Dendritic cell treated with granulocyte-macrophage colony-stimulating factor and Interleukin-4, amounts not matched to agents 40 ng/mL and 50 ng/mL, for 4 days (primary cell): Measurements from ENCODE around the gene LMTK2.

Source experiments
- H3K27ac Mint-ChIP-seq: one replicate; pipeline ENCODE4 v1.8.0; 2022; ENCODE audit warnings: mild to moderate bottlenecking, mixed read lengths
- H3K27me3 Mint-ChIP-seq: one replicate; pipeline ENCODE4 v1.8.0; 2022; ENCODE audit warnings: mild to moderate bottlenecking, mixed read lengths
- H3K36me3 Mint-ChIP-seq: one replicate; pipeline ENCODE4 v1.8.0; 2022; ENCODE audit warnings: low read depth, mixed read lengths
- H3K4me1 Mint-ChIP-seq: one replicate; pipeline ENCODE4 v1.8.0; 2022; ENCODE audit warnings: low read depth, mixed read lengths
- H3K4me3 Mint-ChIP-seq: one replicate; pipeline ENCODE4 v1.8.0; 2022; ENCODE audit warnings: mild to moderate bottlenecking, moderate library complexity, mixed read lengths
- H3K9me3 Mint-ChIP-seq: one replicate; pipeline ENCODE4 v1.8.0; 2022; ENCODE audit warnings: mixed read lengths
- intact Hi-C: fragments of 100-400 bp; cut with micrococcal nuclease; formaldehyde crosslinking; loops from one replicate; pipeline ENCODE4 v1.15.0; 2022

Gene LMTK2

GRCh38 chr7:98234429-98235147 lies 127.9 kb downstream of the LMTK2 start:
- Mint-ChIP-seq H3K4me3 (no peak overlapping the region), H3K27ac (no peak overlapping the region)
- intact Hi-C loops, result no loop called here

GRCh38 chr7:98235901-98236300 lies 129.2 kb downstream of the LMTK2 start:
- H3K27me3 Mint-ChIP-seq, result no peaks in the 10 kb centered on the region
- H3K9me3 Mint-ChIP-seq, result no peaks in the 10 kb centered on the region
- intact Hi-C loops, result no loop called here
- H3K4me3 Mint-ChIP-seq, result no peak overlapping the region
- H3K4me1 Mint-ChIP-seq, result no peaks in the 10 kb centered on the region
- no peak overlapping the region for H3K27ac Mint-ChIP-seq
- H3K36me3 Mint-ChIP-seq, result peaks cover 100% of the 10 kb centered on the region

More at GRCh38 chr7:98234429-98235147, 127.9 kb downstream of the LMTK2 start:
- Mint-ChIP-seq H3K36me3 (peaks cover 100% of the 10 kb centered on the region), H3K27me3 (no peaks in the 10 kb centered on the region), H3K9me3 (no peaks in the 10 kb centered on the region), H3K4me1 (no peaks in the 10 kb centered on the region)

- Mint-ChIP-seq H3K27me3 (no peaks in the 10 kb centered on the region), H3K36me3 (peaks cover 100% of the 10 kb centered on the region), H3K4me1 (no peaks in the 10 kb centered on the region), H3K9me3 (no peaks in the 10 kb centered on the region), H3K27ac (no peak overlapping the region), H3K4me3 (no peak overlapping the region)
- intact Hi-C loops, result no loop called here
Observed at GRCh38 chr7:98236355-98237185, 129.9 kb downstream of the LMTK2 start.

GRCh38 chr7:98238076-98238475 lies 131.4 kb downstream of the LMTK2 start:
- Mint-ChIP-seq H3K9me3 (no peaks in the 10 kb centered on the region), H3K4me3 (no peak overlapping the region), H3K4me1 (no peaks in the 10 kb centered on the region), H3K27me3 (no peaks in the 10 kb centered on the region), H3K36me3 (peaks cover 100% of the 10 kb centered on the region), H3K27ac (no peak overlapping the region)
- intact Hi-C loops, result no loop called here

- intact Hi-C loops, result no loop called here
- Mint-ChIP-seq H3K27me3 (no peaks in the 10 kb centered on the region), H3K9me3 (no peaks in the 10 kb centered on the region), H3K27ac (no peak overlapping the region), H3K36me3 (peaks cover 100% of the 10 kb centered on the region), H3K4me3 (no peak overlapping the region), H3K4me1 (no peaks in the 10 kb centered on the region)
Observed at GRCh38 chr7:98238976-98239375, 132.3 kb downstream of the LMTK2 start.

GRCh38 chr7:98240961-98241673 lies 134.5 kb downstream of the LMTK2 start:
- H3K4me3 Mint-ChIP-seq, result no peak overlapping the region
- no peaks in the 10 kb centered on the region for H3K9me3 Mint-ChIP-seq
- intact Hi-C loops, result no loop called here
- peaks cover 99% of the 10 kb centered on the region for H3K36me3 Mint-ChIP-seq
- no peaks in the 10 kb centered on the region for H3K27me3 Mint-ChIP-seq
- peaks cover 17% of the 10 kb centered on the region for H3K4me1 Mint-ChIP-seq
- no peak overlapping the region for H3K27ac Mint-ChIP-seq

- H3K36me3 Mint-ChIP-seq, result peaks cover 93% of the 10 kb centered on the region
Observed at GRCh38 chr7:98241674-98242241, 135.1 kb downstream of the LMTK2 start.

GRCh38 chr7:98242342-98242741 lies 135.7 kb downstream of the LMTK2 start:
- intact Hi-C loops, result no loop called here
- Mint-ChIP-seq H3K9me3 (no peaks in the 10 kb centered on the region), H3K27me3 (no peaks in the 10 kb centered on the region), H3K4me3 (no peak overlapping the region), H3K4me1 (peaks cover 18% of the 10 kb centered on the region), H3K27ac (no peak overlapping the region), H3K36me3 (peaks cover 90% of the 10 kb centered on the region)

More at GRCh38 chr7:98241674-98242241, 135.1 kb downstream of the LMTK2 start:
- Mint-ChIP-seq H3K9me3 (no peaks in the 10 kb centered on the region), H3K27ac (no peak overlapping the region), H3K4me3 (no peak overlapping the region), H3K27me3 (no peaks in the 10 kb centered on the region), H3K4me1 (peaks cover 18% of the 10 kb centered on the region)
- intact Hi-C loops, result no loop called here

GRCh38 chr7:98242934-98243333 lies 136.3 kb downstream of the LMTK2 start:
- intact Hi-C loops, result no loop called here
- no peaks in the 10 kb centered on the region for H3K27me3 Mint-ChIP-seq
- peaks cover 19% of the 10 kb centered on the region for H3K4me1 Mint-ChIP-seq
- H3K4me3 Mint-ChIP-seq, result no peak overlapping the region
- peaks cover 90% of the 10 kb centered on the region for H3K36me3 Mint-ChIP-seq
- no peaks in the 10 kb centered on the region for H3K9me3 Mint-ChIP-seq
- H3K27ac Mint-ChIP-seq, result no peak overlapping the region

- Mint-ChIP-seq H3K4me1 (peaks cover 35% of the 10 kb centered on the region), H3K27me3 (no peaks in the 10 kb centered on the region), H3K4me3 (no peak overlapping the region), H3K36me3 (peaks cover 76% of the 10 kb centered on the region), H3K9me3 (no peaks in the 10 kb centered on the region), H3K27ac (peak overlapping the region; percentile 30)
- intact Hi-C loops, result no loop called here
Observed at GRCh38 chr7:98244871-98245270, 138.2 kb downstream of the LMTK2 start.

- intact Hi-C loops, result no loop called here
- peak overlapping the region; percentile 31 for H3K27ac Mint-ChIP-seq
Observed at GRCh38 chr7:98248156-98248555, 141.5 kb downstream of the LMTK2 start.

GRCh38 chr7:98249106-98249505 lies 142.4 kb downstream of the LMTK2 start:
- H3K27ac Mint-ChIP-seq, result peak overlapping the region; percentile 47
- no peaks in the 10 kb centered on the region for H3K27me3 Mint-ChIP-seq
- intact Hi-C loops, result no loop called here
- H3K4me3 Mint-ChIP-seq, result no peak overlapping the region
- H3K4me1 Mint-ChIP-seq, result peaks cover 69% of the 10 kb centered on the region
- H3K36me3 Mint-ChIP-seq, result peaks cover 42% of the 10 kb centered on the region
- H3K9me3 Mint-ChIP-seq, result no peaks in the 10 kb centered on the region

More at GRCh38 chr7:98248156-98248555, 141.5 kb downstream of the LMTK2 start:
- no peaks in the 10 kb centered on the region for H3K9me3 Mint-ChIP-seq
- H3K27me3 Mint-ChIP-seq, result no peaks in the 10 kb centered on the region
- H3K4me3 Mint-ChIP-seq, result no peak overlapping the region
- peaks cover 63% of the 10 kb centered on the region for H3K4me1 Mint-ChIP-seq
- H3K36me3 Mint-ChIP-seq, result peaks cover 52% of the 10 kb centered on the region

GRCh38 chr7:98250789-98251188 lies 144.1 kb downstream of the LMTK2 start:
- peak overlapping the region; percentile 91 for H3K27ac Mint-ChIP-seq
- H3K9me3 Mint-ChIP-seq, result no peaks in the 10 kb centered on the region
- H3K4me3 Mint-ChIP-seq, result peak overlapping the region; percentile 98
- no peaks in the 10 kb centered on the region for H3K27me3 Mint-ChIP-seq
- peaks cover 63% of the 10 kb centered on the region for H3K4me1 Mint-ChIP-seq
- peaks cover 26% of the 10 kb centered on the region for H3K36me3 Mint-ChIP-seq
- intact Hi-C loops, result no loop called here

- Mint-ChIP-seq H3K27me3 (no peaks in the 10 kb centered on the region), H3K27ac (peak overlapping the region; percentile 91), H3K4me1 (peaks cover 59% of the 10 kb centered on the region), H3K9me3 (no peaks in the 10 kb centered on the region), H3K36me3 (peaks cover 23% of the 10 kb centered on the region), H3K4me3 (peak overlapping the region; percentile 98)
- intact Hi-C loops, result no loop called here
Observed at GRCh38 chr7:98251231-98251600, 144.6 kb downstream of the LMTK2 start.
